RCC 7860 (cell line): ENCODE data around the gene IBSP.

ENCODE experiments used
- DNase-seq: peaks from one replicate; pipeline ENCODE4 v3.0.0-alpha.2; 2015; ENCODE audit warnings: low spot score
- FAIRE-seq: peaks from 2 replicates; lab custom pipeline; 2012; peaks lifted over from hg19 to GRCh38; lab: Jason Lieb, UNC

The IBSP gene, protein sequence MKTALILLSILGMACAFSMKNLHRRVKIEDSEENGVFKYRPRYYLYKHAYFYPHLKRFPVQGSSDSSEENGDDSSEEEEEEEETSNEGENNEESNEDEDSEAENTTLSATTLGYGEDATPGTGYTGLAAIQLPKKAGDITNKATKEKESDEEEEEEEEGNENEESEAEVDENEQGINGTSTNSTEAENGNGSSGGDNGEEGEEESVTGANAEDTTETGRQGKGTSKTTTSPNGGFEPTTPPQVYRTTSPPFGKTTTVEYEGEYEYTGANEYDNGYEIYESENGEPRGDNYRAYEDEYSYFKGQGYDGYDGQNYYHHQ

DNA sequence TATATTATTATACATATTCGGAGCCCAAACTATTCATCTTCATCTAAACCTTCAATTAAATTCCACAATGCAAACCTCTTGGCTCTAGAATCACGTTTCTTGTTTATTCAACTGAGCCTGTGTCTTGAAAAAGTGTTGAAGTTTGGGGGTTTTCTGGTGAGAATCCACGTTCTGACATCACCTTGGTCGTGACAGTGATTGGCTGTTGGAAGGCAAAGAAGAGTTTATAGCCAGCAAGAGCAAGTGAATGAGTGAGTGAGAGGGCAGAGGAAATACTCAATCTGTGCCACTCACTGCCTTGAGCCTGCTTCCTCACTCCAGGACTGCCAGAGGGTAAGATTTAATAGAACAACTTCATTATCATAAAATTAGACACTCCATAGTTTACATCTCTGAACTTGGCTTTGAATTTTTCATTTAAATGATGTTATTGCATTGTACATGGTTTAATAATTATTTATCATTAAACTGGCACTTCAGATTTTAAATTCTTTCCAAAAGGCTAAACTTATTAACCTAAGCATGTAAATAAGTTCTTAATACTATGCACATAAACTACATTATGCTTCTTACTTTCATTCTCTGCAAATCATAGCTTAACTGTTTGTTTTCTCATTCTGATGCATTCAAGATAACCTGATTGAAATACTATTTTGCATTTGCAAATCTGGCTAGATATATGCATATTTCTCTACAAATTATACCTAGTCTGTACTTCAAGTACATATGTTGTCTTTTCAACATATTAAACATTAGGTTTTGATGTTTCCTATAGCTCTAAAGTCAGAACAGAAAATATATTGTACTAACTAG is at the start of gene IBSP:
Gene IBSP (plus strand): TSS at position 254 of the 813 bp plus-strand sequence. CDS start 2,808 bp downstream, outside the sequence.
- no peak for DNase-seq
- no peak for FAIRE-seq

DNA sequence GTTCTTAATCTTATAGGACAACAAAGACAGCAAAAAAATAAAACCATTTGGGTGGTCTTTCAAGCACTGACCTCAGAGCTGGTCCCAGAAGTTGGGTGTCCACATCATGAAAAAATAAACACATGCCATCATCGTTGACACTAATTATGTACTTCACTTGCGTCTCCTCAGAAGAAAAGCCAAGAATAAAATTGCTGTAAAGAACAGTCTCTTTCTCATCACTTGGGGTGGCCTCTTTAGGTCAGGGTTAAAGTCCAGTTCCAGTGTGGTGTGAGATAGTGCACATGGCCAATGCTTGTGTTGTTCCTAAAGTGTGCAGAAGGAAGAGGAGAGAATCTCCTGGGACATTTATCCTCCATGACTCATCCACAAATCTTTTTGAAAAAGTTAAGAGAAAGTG is 49.5 kb upstream of the IBSP start:
- FAIRE-seq (no peak), DNase-seq (no peak)

- FAIRE-seq (no peak), DNase-seq (no peak)
Measured at GRCh38 chr4:87758270-87758669, 41.1 kb upstream of the IBSP start.

DNA sequence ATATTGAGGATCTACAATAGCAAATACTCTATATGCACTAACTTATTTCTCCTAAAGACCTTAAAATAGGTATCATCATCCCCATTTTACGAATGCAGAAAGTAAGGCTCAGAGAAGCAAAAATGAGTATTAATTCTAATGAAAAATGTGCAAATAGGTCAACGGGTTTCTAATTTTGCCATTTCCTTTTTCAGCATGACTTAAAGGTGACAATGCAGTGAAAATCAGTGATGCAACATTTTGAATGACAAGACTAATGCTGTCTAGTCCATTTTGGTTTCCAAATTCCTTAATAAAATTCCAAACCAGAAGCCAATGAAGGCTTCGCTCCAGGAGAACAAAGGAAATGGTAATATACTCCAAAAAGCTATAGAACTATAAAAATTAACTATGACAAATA is 37.0 kb upstream of the IBSP start:
- DNase-seq = no peak
- no peak for FAIRE-seq

DNA sequence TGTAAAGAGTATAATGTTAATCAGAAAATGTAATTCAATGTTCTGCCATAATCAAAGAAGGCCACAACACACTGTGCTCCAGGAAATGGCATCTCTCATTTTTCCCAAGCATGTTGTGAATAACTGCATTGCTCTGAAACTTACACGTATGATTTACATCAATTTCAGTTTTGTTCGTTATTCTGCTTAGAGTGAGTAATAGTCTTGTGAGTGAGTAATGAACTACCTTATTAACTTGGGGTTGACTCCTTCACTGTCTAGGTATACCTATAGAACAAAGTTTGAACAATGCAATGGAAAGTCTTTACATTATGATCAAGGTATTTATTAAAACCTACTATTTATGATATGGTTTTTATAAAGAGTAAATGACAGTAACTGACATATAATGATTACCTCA is 17.8 kb upstream of the IBSP start:
- FAIRE-seq (no peak), DNase-seq (no peak)

GRCh38 chr4:87783781-87784180 is 15.6 kb upstream of the IBSP start:
- FAIRE-seq = no peak

GRCh38 chr4:87785731-87786509 is 13.4 kb upstream of the IBSP start:
- no peak for DNase-seq
- no peak for FAIRE-seq

More at GRCh38 chr4:87783781-87784180, 15.6 kb upstream of the IBSP start:
- DNase-seq = no peak

- FAIRE-seq = no peak
Measured at GRCh38 chr4:87802858-87803257, 3.5 kb downstream of the IBSP start.

DNA sequence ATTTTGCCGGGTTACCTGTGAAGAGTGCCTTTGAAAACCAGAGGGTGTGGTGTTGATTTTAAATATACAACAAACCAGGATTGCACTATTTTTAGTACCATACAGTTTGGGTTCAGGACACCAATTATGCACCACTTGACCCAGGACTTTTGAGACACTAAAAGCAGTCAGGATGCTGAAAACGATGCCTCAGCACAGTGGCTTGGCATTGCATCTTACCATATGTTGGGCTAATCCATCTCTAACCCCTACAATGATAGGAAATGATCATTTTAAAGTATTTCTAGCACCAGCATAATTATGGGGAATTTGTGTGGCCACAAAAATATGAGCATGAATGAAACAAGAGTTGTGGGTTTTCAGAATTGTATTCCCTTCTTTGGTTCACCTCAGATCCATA is 4.1 kb downstream of the IBSP start:
- FAIRE-seq = no peak
- DNase-seq = no peak

More at GRCh38 chr4:87802858-87803257, 3.5 kb downstream of the IBSP start:
- DNase-seq = no peak

- no peak for DNase-seq
- no peak for FAIRE-seq
Measured at GRCh38 chr4:87804871-87805270, 5.5 kb downstream of the IBSP start.

DNA sequence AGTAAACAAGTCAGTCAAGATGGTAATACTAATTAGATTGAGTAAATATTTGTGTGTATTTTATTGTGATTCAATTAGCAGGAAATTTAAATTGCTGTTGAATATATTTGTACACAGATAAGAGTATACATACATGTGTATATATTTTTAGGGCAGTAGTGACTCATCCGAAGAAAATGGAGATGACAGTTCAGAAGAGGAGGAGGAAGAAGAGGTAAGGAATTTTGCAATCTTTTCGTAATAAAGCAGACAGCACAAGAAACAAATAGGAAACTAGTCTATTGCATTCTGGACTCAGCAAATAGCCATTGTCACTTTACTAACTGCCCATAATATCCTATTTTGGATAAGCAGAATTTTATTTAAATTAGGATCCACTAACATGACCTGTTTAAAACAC is 6.6 kb downstream of the IBSP start:
- DNase-seq = no peak
- no peak for FAIRE-seq

DNA sequence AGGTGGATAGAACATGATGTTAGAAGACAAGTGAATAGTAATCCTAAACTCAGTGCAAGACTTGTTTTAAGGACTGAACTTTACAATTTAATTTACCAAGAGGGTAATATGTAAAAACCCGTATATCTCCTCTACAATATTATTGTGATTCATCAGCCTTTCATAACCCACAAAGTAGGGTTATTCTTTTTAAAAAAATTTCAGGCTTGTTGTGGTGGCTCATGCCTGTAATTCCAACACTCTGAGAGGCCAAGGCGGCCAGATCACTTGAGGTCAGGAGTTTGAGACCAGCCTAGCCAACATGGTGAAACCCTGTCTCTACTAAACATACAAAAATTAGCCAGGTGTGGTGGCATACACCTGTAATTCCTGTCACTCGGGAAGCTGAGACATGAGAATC is 7.2 kb downstream of the IBSP start:
- no peak for FAIRE-seq
- DNase-seq = no peak

GRCh38 chr4:87807402-87807801 is 8.0 kb downstream of the IBSP start:
- DNase-seq (no peak), FAIRE-seq (no peak)

DNA sequence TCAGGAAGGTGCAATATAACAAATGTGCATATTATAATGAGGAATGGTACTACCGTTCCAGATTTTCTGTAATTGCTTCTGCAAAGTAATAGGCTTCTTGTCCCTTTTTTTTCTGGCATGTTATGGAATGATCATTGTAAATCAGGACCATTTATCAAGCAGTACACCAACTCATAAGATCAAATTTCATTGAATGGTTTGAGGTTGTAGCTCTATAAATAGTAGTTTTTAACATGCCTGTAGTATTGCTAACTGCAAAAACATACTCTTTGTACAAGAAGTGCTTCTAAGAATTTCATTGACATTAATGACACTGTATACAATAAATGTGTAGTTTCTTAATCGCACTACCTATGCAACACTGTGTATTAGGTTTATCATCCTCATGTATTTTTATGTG is 12.6 kb downstream of the IBSP start:
- FAIRE-seq = no peak

GRCh38 chr4:87819281-87819919 is 20.0 kb downstream of the IBSP start:
- peak; percentile 27 for FAIRE-seq
- peak; percentile 89 for DNase-seq

More for the DNA sequence above, 12.6 kb downstream of the IBSP start:
- DNase-seq = no peak

- no peak for DNase-seq
- FAIRE-seq = no peak
Measured at GRCh38 chr4:87823200-87823599, 23.8 kb downstream of the IBSP start.

DNA sequence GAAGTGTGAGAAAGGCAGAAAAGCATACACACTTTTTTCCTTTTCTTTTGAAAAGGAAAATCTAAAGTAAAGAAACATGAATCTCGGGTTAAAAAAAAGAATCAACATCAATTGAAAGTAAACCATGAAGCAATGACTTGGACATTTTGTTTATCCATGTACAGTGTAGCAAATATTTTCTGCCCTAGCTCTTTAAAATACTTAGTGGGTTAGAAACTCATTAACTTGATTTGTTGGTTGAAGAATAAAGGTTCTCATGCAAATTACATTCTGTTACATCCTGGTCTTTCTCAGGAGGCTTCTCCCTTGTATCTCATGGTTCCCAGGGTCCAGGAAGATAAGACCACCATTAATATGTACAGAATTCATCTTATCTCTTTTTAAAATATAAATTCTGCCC is 24.4 kb downstream of the IBSP start:
- FAIRE-seq = no peak

DNA sequence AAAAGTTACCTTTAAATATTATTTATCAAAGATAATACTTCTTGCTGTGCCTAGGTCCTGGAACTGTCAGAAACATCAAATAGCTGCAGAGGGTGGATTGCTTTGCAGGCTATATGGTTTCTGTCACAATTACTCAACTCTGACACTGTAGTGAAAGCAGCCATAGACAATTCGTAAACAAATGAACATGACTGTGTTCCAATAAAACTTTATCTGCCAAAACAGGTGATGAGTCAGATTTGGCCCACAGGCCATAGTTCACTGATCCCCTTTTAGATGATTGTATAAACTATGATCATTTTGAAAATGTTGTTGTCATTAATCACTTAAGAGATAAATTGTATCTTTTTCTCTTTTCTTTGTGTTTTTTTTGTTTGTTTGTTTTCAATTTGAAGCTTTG is 25.0 kb downstream of the IBSP start:
- no peak for DNase-seq
- no peak for FAIRE-seq

More for the DNA sequence above, 24.4 kb downstream of the IBSP start:
- DNase-seq = no peak

DNA sequence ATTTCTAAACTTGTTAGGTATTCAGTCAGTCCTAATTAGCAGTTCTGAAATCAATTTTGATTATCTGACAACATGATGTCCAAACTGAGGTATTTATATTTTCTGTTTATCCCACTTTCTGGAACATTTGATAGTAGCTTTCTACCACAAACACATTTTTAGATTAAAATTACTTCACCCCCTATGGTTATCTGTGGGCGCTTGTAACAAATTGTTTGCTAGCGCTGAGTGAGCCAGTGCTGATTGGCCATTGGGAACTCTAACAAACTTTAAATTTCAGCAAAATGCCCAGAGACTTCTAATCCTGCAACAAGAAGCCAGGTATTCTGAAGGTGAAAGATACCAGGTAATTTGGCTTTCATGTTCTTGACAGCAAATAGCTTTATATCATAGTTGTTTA is 33.3 kb downstream of the IBSP start, which contains the start of gene MEPE:
Gene MEPE (plus strand): TSS at position 301 of the 400 bp plus-strand sequence. CDS start 1,746 bp downstream, outside the sequence.
- DNase-seq (no peak), FAIRE-seq (no peak)

DNA sequence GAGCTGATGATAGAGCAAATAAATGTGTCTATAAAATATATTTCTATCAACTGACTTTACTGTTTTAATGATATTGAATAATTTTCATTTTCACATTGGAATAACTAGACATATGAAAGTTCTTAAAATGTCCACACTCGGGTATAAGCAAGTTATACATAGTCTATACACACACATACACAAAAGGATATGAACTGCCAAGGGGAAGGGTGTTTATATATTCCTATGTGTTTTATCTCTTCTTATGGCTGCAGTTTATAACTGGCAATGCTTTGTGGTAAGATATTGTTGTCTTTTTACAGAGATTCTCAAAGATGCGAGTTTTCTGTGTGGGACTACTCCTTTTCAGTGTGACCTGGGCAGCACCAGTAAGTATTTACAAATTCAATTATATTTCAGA is 35.0 kb downstream of the IBSP start:
- no peak for FAIRE-seq
- DNase-seq = no peak

DNA sequence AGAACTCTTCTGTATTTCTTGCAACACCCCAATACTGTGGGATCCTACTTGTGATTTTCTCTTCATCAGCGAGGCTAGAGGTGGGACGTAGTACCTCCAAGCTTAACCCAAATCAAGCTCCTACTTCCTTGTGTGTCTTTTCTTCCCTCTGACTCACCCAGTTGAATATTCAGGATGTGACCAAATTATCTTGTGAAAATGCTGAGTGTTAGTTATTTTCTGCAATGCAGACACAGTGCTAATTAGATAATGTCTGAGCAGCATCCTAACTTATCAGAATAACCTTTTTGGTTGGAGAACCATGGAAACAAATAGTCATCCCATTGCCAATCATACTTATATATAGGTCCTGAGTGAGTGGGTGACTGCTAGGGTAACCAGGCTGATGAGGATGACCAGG is 35.8 kb downstream of the IBSP start:
- DNase-seq = no peak
- no peak for FAIRE-seq
